Gastroesophageal sphincter (tissue), 4 donors: ENCODE measurements around the gene VIPR2. TPM values are rescaled to one million over a fixed set of nuclear protein-coding genes. Genes with fewer than 3 reads are reported as not detected.
A peak's percentile ranks its signal among the peaks of the same experiment; 100 is the strongest.
"Not testable (repeated sequence)": the region's sequence is repeated elsewhere in the genome, so short reads cannot be mapped to it uniquely, and the experiment has no call there.

Source experiments
- ATAC-seq: fragments of 150-250 bp; one replicate; pipeline ENCODE4 v1.9.1; 2016; ENCODE audit warnings: mild to moderate bottlenecking, moderate library complexity
- H3K27ac ChIP-seq, 4 donors: fragments of 200-600 bp; sonication (generic) in 3 of 4; 1 replicate in 3 of 4; 2 replicates in 1 of 4; pipeline ENCODE4 v1.5.1; 2016 to 2019
- H3K27me3 ChIP-seq: fragments of 200-600 bp; sonication (generic); one replicate; pipeline ENCODE4 v1.5.1; 2019
- H3K36me3 ChIP-seq, 2 donors: fragments of 200-600 bp; sonication (generic); one replicate each; pipeline ENCODE4 v1.5.1; 2019; ENCODE audit warnings: control low read depth in 1 of 2
- H3K4me1 ChIP-seq, 3 donors: fragments of 200-600 bp; sonication (generic); 1 replicate in 2 of 3; 2 replicates in 1 of 3; pipeline ENCODE4 v1.5.1; 2016 to 2019; ENCODE audit warnings: control low read depth in 2 of 3
- H3K4me3 ChIP-seq, 2 donors: fragments of 200-600 bp; sonication (generic); one replicate each; pipeline ENCODE4 v1.5.1; 2019; ENCODE audit warnings: mild to moderate bottlenecking in 1 of 2, moderate library complexity in 1 of 2
- H3K9me3 ChIP-seq, 3 donors: fragments of 200-600 bp; sonication (generic); one replicate each; pipeline ENCODE4 v1.5.1; 2017 to 2019; ENCODE audit warnings: control low read depth in 2 of 3
- CTCF ChIP-seq, 4 experiments: fragments of 200-600 bp in 2 of 4; fragments of 450-650 bp in 2 of 4; sonication (generic) in 1 of 4; IDR thresholded peaks; one replicate each; pipeline ENCODE4 v1.5.1; 2017 to 2019; ENCODE audit warnings: antibody characterized with exemption in 4 of 4, mild to moderate bottlenecking in 2 of 4, moderate library complexity in 2 of 4
- EP300 ChIP-seq: sonication (generic); formaldehyde crosslinking; IDR thresholded peaks from one replicate; pipeline ENCODE4 v1.6.1; 2017; ENCODE audit warnings: antibody characterized with exemption, mild to moderate bottlenecking
- POLR2A ChIP-seq, 2 donors: fragments of 450-650 bp; IDR thresholded peaks; one replicate each; pipeline ENCODE4 v1.6.1; 2017; ENCODE audit warnings: antibody characterized with exemption in 2 of 2, mild to moderate bottlenecking in 2 of 2, moderate library complexity in 1 of 2
- POLR2AphosphoS5 ChIP-seq: sonication (generic); formaldehyde crosslinking; IDR thresholded peaks from one replicate; pipeline ENCODE4 v1.6.1; 2017; ENCODE audit warnings: antibody characterized with exemption
- WGBS, 2 donors: methylation state at CpG; one replicate each; pipeline ENCODE4 v1.1.5; 2018; ENCODE audit warnings: low coverage in 1 of 2; 5-methylcytosine and 5-hydroxymethylcytosine counted together
- total RNA-seq, 4 donors: library from RNA; depleted of rRNA; stranded (reverse); fragments of >200 nt; gene quantifications; one replicate each; pipeline ENCODE4 v1.1.0, GENCODE V29; 2016

VIPR2 gene
- total RNA-seq, 4 donors from 2014 or later, result 13.3 to 52.5 (median 27.4) TPM

GRCh38 chr7:159001811-159002210 is 142.9 kb downstream of the VIPR2 start:
- Histone ChIP-seq H3K27ac (no peak overlapping the region), H3K9me3 (no peaks in the 10 kb centered on the region), H3K36me3 (no peaks in the 10 kb centered on the region), H3K4me3 (no peak overlapping the region), H3K4me1 (peaks cover 0 to 9% (median 0%) of the 10 kb centered on the region in 3 donors), H3K27me3 (peaks cover 25% of the 10 kb centered on the region)
- no peak for ATAC-seq
- TF ChIP-seq POLR2A (IDR thresholded peaks at IDR 0.05), result no peak
- no peak for TF ChIP-seq EP300
- no peak for TF ChIP-seq POLR2AphosphoS5
- 78 to 98% methylated on average over 5 of the region's 12 CpGs for WGBS, 2 donors

- Histone ChIP-seq H3K4me3 (no peak overlapping the region), H3K4me1 (peaks cover 0 to 11% (median 0%) of the 10 kb centered on the region in 3 donors), H3K27me3 (peaks cover 33% of the 10 kb centered on the region), H3K27ac (no peak overlapping the region), H3K36me3 (no peaks in the 10 kb centered on the region), H3K9me3 (no peaks in the 10 kb centered on the region)
- ATAC-seq, result no peak
- 79% methylated on average over 20 of the region's 21 CpGs; no CpG with 5 or more reads in 1 of the 2 donors for WGBS, 2 donors
- TF ChIP-seq EP300 (no peak), POLR2A (IDR thresholded peaks at IDR 0.05) (no peak), CTCF (IDR thresholded peaks at IDR 0.05) (no peak), POLR2AphosphoS5 (no peak)
These were observed 143.7 kb downstream of the VIPR2 start for GRCh38 chr7:159000859-159001435.

- ATAC-seq, result no peak
- Histone ChIP-seq H3K27ac (no peak overlapping the region), H3K4me3 (no peak overlapping the region), H3K36me3 (no peaks in the 10 kb centered on the region), H3K4me1 (peaks cover 0 to 11% (median 0%) of the 10 kb centered on the region in 3 donors), H3K27me3 (peaks cover 42% of the 10 kb centered on the region), H3K9me3 (peaks cover 0 to 2% (median 0%) of the 10 kb centered on the region in 3 donors)
- TF ChIP-seq POLR2AphosphoS5 (no peak), EP300 (no peak), CTCF (IDR thresholded peaks at IDR 0.05) (no peak), POLR2A (IDR thresholded peaks at IDR 0.05) (no peak)
- WGBS, 2 donors, result 68 to 75% methylated on average over 6 to 9 of the region's 13 CpGs
These were observed 144.6 kb downstream of the VIPR2 start for GRCh38 chr7:159000070-159000469.

GRCh38 chr7:158999496-158999895 is 145.2 kb downstream of the VIPR2 start:
- H3K4me3 ChIP-seq, result no peak overlapping the region
- no peak overlapping the region for H3K27ac ChIP-seq
- no peak for ATAC-seq
- peaks cover 48% of the 10 kb centered on the region for H3K27me3 ChIP-seq
- H3K36me3 ChIP-seq, result no peaks in the 10 kb centered on the region
- H3K9me3 ChIP-seq, result peaks cover 0 to 8% (median 0%) of the 10 kb centered on the region in 3 donors
- 88 to 90% methylated on average over 13 of the region's 21 CpGs for WGBS, 2 donors
- TF ChIP-seq POLR2A (IDR thresholded peaks at IDR 0.05), result no peak
- no peak for TF ChIP-seq POLR2AphosphoS5
- TF ChIP-seq CTCF (IDR thresholded peaks at IDR 0.05), result no peak
- no peak for TF ChIP-seq EP300
- H3K4me1 ChIP-seq, result peaks cover 0 to 11% (median 0%) of the 10 kb centered on the region in 3 donors

GRCh38 chr7:158998261-158998660 is 146.4 kb downstream of the VIPR2 start:
- H3K9me3 ChIP-seq, result peaks cover 0 to 19% (median 0%) of the 10 kb centered on the region in 3 donors
- not testable (repeated sequence) for ATAC-seq, H3K36me3 ChIP-seq, H3K4me3 ChIP-seq, H3K27ac ChIP-seq
- H3K27me3 ChIP-seq, result peaks cover 60% of the 10 kb centered on the region
- peaks cover 0 to 11% (median 0%) of the 10 kb centered on the region in 3 donors for H3K4me1 ChIP-seq
- WGBS, 2 donors, result no CpG with 5 or more reads among the region's 9 CpGs

- H3K4me1 ChIP-seq, result peaks cover 0 to 11% (median 0%) of the 10 kb centered on the region in 3 donors
- WGBS, 2 donors, result no CpG with 5 or more reads among the region's 22 CpGs
- H3K27me3 ChIP-seq, result peaks cover 68% of the 10 kb centered on the region
These were observed 147.2 kb downstream of the VIPR2 start for GRCh38 chr7:158997471-158997870.

More at GRCh38 chr7:158997471-158997870, 147.2 kb downstream of the VIPR2 start:
- Histone ChIP-seq H3K36me3 (no peaks in the 10 kb centered on the region), H3K27ac (no peak overlapping the region), H3K4me3 (peak overlapping the region in 1 of 2 donors; percentile 31), H3K9me3 (peaks cover 0 to 19% (median 0%) of the 10 kb centered on the region in 3 donors)
- no peak for ATAC-seq
- TF ChIP-seq CTCF (IDR thresholded peaks at IDR 0.05) (no peak), POLR2AphosphoS5 (no peak), EP300 (no peak), POLR2A (IDR thresholded peaks at IDR 0.05) (no peak)
